H9 (cell line): Measurements from ENCODE around the gene RAD23B. TPM values are rescaled to one million over a fixed set of nuclear protein-coding genes. Genes with fewer than 3 reads are reported as not detected.

ENCODE experiments used
- DNase-seq: peaks from one replicate; pipeline ENCODE4 v3.0.0-alpha.2; 2017
- H2AFZ ChIP-seq: one replicate; pipeline ENCODE4 v1.6.1; 2013; ENCODE audit warnings: mild to moderate bottlenecking, low read length, control low read depth, moderate library complexity
- H2AK5ac ChIP-seq: 2 replicates; pipeline ENCODE4 v1.6.1; 2013; ENCODE audit warnings: low read length, control low read depth, mixed read lengths; ENCODE audit not compliant: insufficient read length
- H2BK120ac ChIP-seq: one replicate; pipeline ENCODE4 v1.6.1; 2013; ENCODE audit warnings: low read depth, mild to moderate bottlenecking, low read length, control low read depth, inconsistent platforms; ENCODE audit not compliant: poor library complexity, severe bottlenecking
- H2BK12ac ChIP-seq: 2 replicates; pipeline ENCODE4 v1.6.1; 2013; ENCODE audit warnings: low read length, control low read depth, mixed read lengths, low read depth; ENCODE audit not compliant: insufficient read length
- H2BK15ac ChIP-seq: 2 replicates; pipeline ENCODE4 v1.6.1; 2013; ENCODE audit warnings: low read depth, low read length, control low read depth
- H2BK20ac ChIP-seq: one replicate; pipeline ENCODE4 v1.6.1; 2013; ENCODE audit warnings: low read depth, mild to moderate bottlenecking, low read length, control low read depth, inconsistent platforms; ENCODE audit not compliant: poor library complexity, severe bottlenecking
- H2BK5ac ChIP-seq: 2 replicates; pipeline ENCODE4 v1.6.1; 2013; ENCODE audit warnings: low read length, control low read depth, mixed read lengths; ENCODE audit not compliant: insufficient read length
- H3K14ac ChIP-seq: 2 replicates; pipeline ENCODE4 v1.6.1; 2013; ENCODE audit warnings: low read length, control low read depth; ENCODE audit not compliant: insufficient read depth
- H3K18ac ChIP-seq: 2 replicates; pipeline ENCODE4 v1.6.1; 2013; ENCODE audit warnings: low read depth, mild to moderate bottlenecking, mixed read lengths, low read length, control low read depth; ENCODE audit not compliant: insufficient read length
- H3K23ac ChIP-seq: 2 replicates; pipeline ENCODE4 v1.6.1; 2013; ENCODE audit warnings: low read length, control low read depth, mixed read lengths, low read depth; ENCODE audit not compliant: insufficient read length
- H3K23me2 ChIP-seq: 2 replicates; pipeline ENCODE4 v1.6.1; 2013; ENCODE audit warnings: low read depth, mild to moderate bottlenecking, mixed read lengths, low read length, control low read depth; ENCODE audit not compliant: insufficient read length, poor library complexity, severe bottlenecking
- H3K27ac ChIP-seq: 2 replicates; pipeline ENCODE4 v1.5.1; 2013; ENCODE audit warnings: low read length, control low read depth, mixed read lengths, low read depth; ENCODE audit not compliant: insufficient read length
- H3K27me3 ChIP-seq: 2 replicates; pipeline ENCODE4 v1.6.1; 2013; ENCODE audit warnings: low read length, control low read depth, inconsistent platforms; ENCODE audit not compliant: insufficient read depth
- H3K4ac ChIP-seq: 2 replicates; pipeline ENCODE4 v1.6.1; 2013; ENCODE audit warnings: low read depth, mild to moderate bottlenecking, control low read depth, inconsistent platforms, low read length, moderate library complexity
- H3K4me1 ChIP-seq: 2 replicates; pipeline ENCODE4 v1.6.1; 2013; ENCODE audit warnings: low read length, control low read depth, inconsistent platforms; ENCODE audit not compliant: insufficient read depth
- H3K4me2 ChIP-seq: 2 replicates; pipeline ENCODE4 v1.6.1; 2013; ENCODE audit warnings: low read length, control low read depth, mixed read lengths; ENCODE audit not compliant: insufficient read length, insufficient read depth
- H3K56ac ChIP-seq: 2 replicates; pipeline ENCODE4 v1.6.1; 2013; ENCODE audit warnings: low read depth, mild to moderate bottlenecking, mixed read lengths, low read length, control low read depth; ENCODE audit not compliant: insufficient read length
- H3K79me1 ChIP-seq: 2 replicates; pipeline ENCODE4 v1.6.1; 2013; ENCODE audit warnings: low read depth, mild to moderate bottlenecking, moderate library complexity, low read length, control low read depth, inconsistent platforms; ENCODE audit not compliant: insufficient read depth, poor library complexity, severe bottlenecking
- H3K79me2 ChIP-seq: 2 replicates; pipeline ENCODE4 v1.6.1; 2013; ENCODE audit warnings: low read length, control low read depth, inconsistent platforms; ENCODE audit not compliant: insufficient read depth
- H3K9ac ChIP-seq: 2 replicates; pipeline ENCODE4 v1.6.1; 2013; ENCODE audit warnings: low read length, control low read depth, mixed read lengths; ENCODE audit not compliant: insufficient read length; ENCODE audit errors: extremely low read depth
- H3K9me3 ChIP-seq: one replicate; pipeline ENCODE4 v1.6.1; 2013; ENCODE audit warnings: low read depth, low read length, inconsistent platforms; ENCODE audit not compliant: control insufficient read depth
- H3T11ph ChIP-seq: one replicate; pipeline ENCODE4 v1.6.1; 2013; ENCODE audit warnings: mild to moderate bottlenecking, low read length, control low read depth, inconsistent platforms
- H4K20me1 ChIP-seq: one replicate; pipeline ENCODE4 v1.6.1; 2013; ENCODE audit not compliant: control insufficient read depth, insufficient read length, insufficient read depth
- H4K5ac ChIP-seq: 2 replicates; pipeline ENCODE4 v1.6.1; 2013; ENCODE audit warnings: low read depth, mild to moderate bottlenecking, mixed read lengths, low read length, control low read depth; ENCODE audit not compliant: insufficient read length
- H4K8ac ChIP-seq: replicated peaks from 2 replicates; pipeline ENCODE4 v1.6.1; 2013; ENCODE audit warnings: low read length, control low read depth, mixed read lengths, low read depth; ENCODE audit not compliant: insufficient read length
- H4K91ac ChIP-seq: 2 replicates; pipeline ENCODE4 v1.6.1; 2013; ENCODE audit warnings: low read depth, mild to moderate bottlenecking, moderate library complexity, mixed read lengths, low read length, control low read depth; ENCODE audit not compliant: insufficient read length
- H3K27ac Mint-ChIP-seq, 3 experiments: 2 replicates in 2 of 3; 3 replicates in 1 of 3; pipeline ENCODE4 v1.8.0; 2020 to 2021; ENCODE audit warnings: mixed read lengths in 3 of 3, mild to moderate bottlenecking in 1 of 3, moderate library complexity in 1 of 3
- H3K27me3 Mint-ChIP-seq: 2 replicates; pipeline ENCODE4 v1.8.0; 2021; ENCODE audit warnings: low read depth, mild to moderate bottlenecking, moderate library complexity, mixed read lengths
- H3K36me3 Mint-ChIP-seq, 3 experiments: 2 replicates in 2 of 3; 3 replicates in 1 of 3; pipeline ENCODE4 v1.8.0; 2020 to 2021; ENCODE audit warnings: low read depth in 3 of 3, mixed read lengths in 3 of 3; ENCODE audit not compliant: insufficient read depth in 1 of 3
- H3K4me1 Mint-ChIP-seq, 2 experiments: 2 replicates each; pipeline ENCODE4 v1.8.0; 2020; ENCODE audit warnings: mixed read lengths in 2 of 2
- H3K4me3 Mint-ChIP-seq, 2 experiments: 2 replicates in 1 of 2; 3 replicates in 1 of 2; pipeline ENCODE4 v1.8.0; 2020 to 2021; ENCODE audit warnings: mild to moderate bottlenecking in 2 of 2, mixed read lengths in 2 of 2, moderate library complexity in 1 of 2
- H3K9me3 Mint-ChIP-seq, 2 experiments: 2 replicates in 1 of 2; 3 replicates in 1 of 2; pipeline ENCODE4 v1.8.0; 2020; ENCODE audit warnings: mild to moderate bottlenecking in 2 of 2, mixed read lengths in 2 of 2, moderate library complexity in 1 of 2
- WGBS: extraction: QIAGEN DNeasy Blood & Tissue Kit; methylation state at CpG from one replicate; pipeline ENCODE4 v1.1.7; 2013; ENCODE audit warnings: missing lambda C conversion rate, low lambda C conversion rate, mixed read lengths; ENCODE audit not compliant: insufficient read length; ENCODE audit errors: extremely low coverage; 5-methylcytosine and 5-hydroxymethylcytosine counted together
- total RNA-seq: library from RNA; stranded (reverse); gene quantifications from 2 replicates; pipeline ENCODE4 v1.2.1, GENCODE V29; 2021
- TF ChIP-seq, protein P1 (sequence below): fragments of 200-600 bp; sonication (generic); conservative IDR thresholded peaks from 3 replicates; pipeline ENCODE4 v1.8.0; 2021; ENCODE audit warnings: antibody characterized with exemption, mild to moderate bottlenecking

The RAD23B gene
- total RNA-seq, 1 experiment from 2014 or later: 154 TPM

DNA sequence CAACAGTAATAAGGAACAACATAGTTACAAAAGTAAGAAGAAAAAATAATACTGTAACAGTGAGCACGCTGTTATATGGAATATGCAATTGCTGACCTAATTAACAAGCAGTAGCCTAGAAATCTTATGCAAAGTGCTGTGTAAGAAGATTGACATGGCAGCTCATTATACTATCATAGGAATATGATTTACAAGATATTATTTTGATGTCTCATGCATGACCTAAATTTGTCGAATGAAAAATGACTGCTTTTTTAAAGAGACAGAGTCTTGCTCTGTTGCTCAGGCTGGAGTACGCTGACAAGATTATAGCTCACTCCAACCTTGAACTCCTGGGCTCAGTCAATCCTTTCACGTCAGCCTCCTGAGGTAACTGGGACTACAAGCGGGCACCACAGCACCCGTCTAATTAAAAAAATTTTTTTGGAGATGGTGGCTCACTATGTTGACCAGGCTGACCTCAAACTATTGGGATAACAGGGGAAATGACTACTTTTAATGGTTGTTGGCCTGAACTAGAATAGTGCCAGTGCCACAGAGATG is 10.5 kb downstream of the RAD23B start:
- no peak overlapping the region for H2BK120ac ChIP-seq
- H2BK20ac ChIP-seq: no peak overlapping the region
- H3K9me3 ChIP-seq: no peaks in the 10 kb centered on the region
- H4K20me1 ChIP-seq: no peaks in the 10 kb centered on the region
- H3K4me2 ChIP-seq: no peak overlapping the region
- H3K79me1 ChIP-seq: peaks cover 2% of the 10 kb centered on the region
- no peak overlapping the region for H2AK5ac ChIP-seq
- Mint-ChIP-seq H3K27me3 (no peaks in the 10 kb centered on the region), H3K4me1 (peaks cover 54 to 55% of the 10 kb centered on the region in 2 experiments), H3K9me3 (no peaks in the 10 kb centered on the region; a peak in 1 of 5 replicates), H3K27ac (no peak overlapping the region), H3K4me3 (no peak overlapping the region), H3K36me3 (no peaks in the 10 kb centered on the region; a peak in 1 of 7 replicates)
- DNase-seq: no peak
- no peak overlapping the region for H3K23ac ChIP-seq
- H3K79me2 ChIP-seq: peaks cover 82% of the 10 kb centered on the region
- H4K5ac ChIP-seq: no peak overlapping the region
- H3K56ac ChIP-seq: no peak overlapping the region
- no CpG with 5 or more reads among the region's 6 CpGs for WGBS
- H4K8ac ChIP-seq: no peak overlapping the region
- no peak overlapping the region for H2AFZ ChIP-seq
- H3K9ac ChIP-seq: no peak overlapping the region
- H2BK5ac ChIP-seq: no peak overlapping the region
- H4K91ac ChIP-seq: no peak overlapping the region
- no peak overlapping the region for H2BK12ac ChIP-seq
- no peak overlapping the region for H3K18ac ChIP-seq
- no peak overlapping the region for H3T11ph ChIP-seq
- peaks cover 11% of the 10 kb centered on the region; the same call in 1 of the 2 replicates for H3K4me1 ChIP-seq
- H3K27me3 ChIP-seq: no peaks in the 10 kb centered on the region
- TF ChIP-seq, protein P1, sequence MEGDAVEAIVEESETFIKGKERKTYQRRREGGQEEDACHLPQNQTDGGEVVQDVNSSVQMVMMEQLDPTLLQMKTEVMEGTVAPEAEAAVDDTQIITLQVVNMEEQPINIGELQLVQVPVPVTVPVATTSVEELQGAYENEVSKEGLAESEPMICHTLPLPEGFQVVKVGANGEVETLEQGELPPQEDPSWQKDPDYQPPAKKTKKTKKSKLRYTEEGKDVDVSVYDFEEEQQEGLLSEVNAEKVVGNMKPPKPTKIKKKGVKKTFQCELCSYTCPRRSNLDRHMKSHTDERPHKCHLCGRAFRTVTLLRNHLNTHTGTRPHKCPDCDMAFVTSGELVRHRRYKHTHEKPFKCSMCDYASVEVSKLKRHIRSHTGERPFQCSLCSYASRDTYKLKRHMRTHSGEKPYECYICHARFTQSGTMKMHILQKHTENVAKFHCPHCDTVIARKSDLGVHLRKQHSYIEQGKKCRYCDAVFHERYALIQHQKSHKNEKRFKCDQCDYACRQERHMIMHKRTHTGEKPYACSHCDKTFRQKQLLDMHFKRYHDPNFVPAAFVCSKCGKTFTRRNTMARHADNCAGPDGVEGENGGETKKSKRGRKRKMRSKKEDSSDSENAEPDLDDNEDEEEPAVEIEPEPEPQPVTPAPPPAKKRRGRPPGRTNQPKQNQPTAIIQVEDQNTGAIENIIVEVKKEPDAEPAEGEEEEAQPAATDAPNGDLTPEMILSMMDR: no peak
- no peak overlapping the region for H3K4ac ChIP-seq
- no peak overlapping the region for H2BK15ac ChIP-seq
- no peaks in the 10 kb centered on the region for H3K23me2 ChIP-seq
- H3K14ac ChIP-seq: no peak overlapping the region
- no peak overlapping the region for H3K27ac ChIP-seq
